HepG2 (cell line): Measurements from ENCODE around the gene TUBG1. TPM values are rescaled to one million over a fixed set of nuclear protein-coding genes. Genes with fewer than 3 reads are reported as not detected.

Source experiments
- ATAC-seq: fragments of 200-7000 bp; cut with Tn5 transposase; 3 replicates; pipeline ENCODE4 v1.9.1; 2020; ENCODE audit warnings: mild to moderate bottlenecking, moderate library complexity
- BruUV-seq: library from RNA; stranded (reverse); fragments of 400-500 nt; replicated peaks from 2 replicates; lab custom pipeline; 2021; lab: Mats Ljungman, UMichigan
- CTCF ChIA-PET: fragments of 300-600 bp; formaldehyde crosslinking; extraction: SDS; loops from one replicate; lab custom pipeline; 2021; ENCODE audit warnings: low total read pairs, inconsistent platforms, low intra/inter-chr PET ratio; lab: Yijun Ruan, JAX
- POLR2A ChIA-PET: fragments of 350-600 bp; sonication (Branson Sonifier 250); formaldehyde crosslinking; loops from one replicate; lab custom pipeline; 2020; ENCODE audit warnings: antibody characterized with exemption, inconsistent platforms; lab: Yijun Ruan, JAX
- DNase-seq: peaks from one replicate; pipeline ENCODE4 v3.0.0-alpha.2; 2015; ENCODE audit warnings: low spot score
- FAIRE-seq: peaks from 3 replicates; lab custom pipeline; 2011; peaks lifted over from hg19 to GRCh38; lab: Jason Lieb, UNC
- H2AFZ ChIP-seq: one replicate; pipeline ENCODE4 v1.6.1; 2011; ENCODE audit warnings: low read length, inconsistent platforms
- H3K27ac ChIP-seq: fragments of 300-600 bp; 3 replicates; pipeline ENCODE4 v1.8.0; 2011; ENCODE audit warnings: mixed run types, mild to moderate bottlenecking, mixed read lengths, low read length, inconsistent platforms; ENCODE audit not compliant: insufficient read depth; ENCODE audit errors: extremely low read length
- H3K27me3 ChIP-seq, 2 experiments: fragments of 200-600 bp in 1 of 2; 2 replicates in 1 of 2; 3 replicates in 1 of 2; pipeline versions ENCODE4 v1.6.0 to v1.8.0; 2011; ENCODE audit warnings: low read length in 2 of 2, mild to moderate bottlenecking in 2 of 2, moderate library complexity in 2 of 2, inconsistent platforms in 1 of 2; ENCODE audit not compliant: insufficient read depth in 2 of 2, control insufficient read depth in 1 of 2
- H3K36me3 ChIP-seq, 2 experiments: fragments of 200-600 bp in 1 of 2; replicated peaks in 1 of 2; 2 replicates in 1 of 2; 3 replicates in 1 of 2; pipeline versions ENCODE4 v1.5.1 to v1.8.0; 2011; ENCODE audit warnings: low read length in 2 of 2, inconsistent platforms in 1 of 2; ENCODE audit not compliant: insufficient read depth in 2 of 2, control insufficient read depth in 1 of 2
- H3K4me1 ChIP-seq: 2 replicates; pipeline ENCODE4 v1.5.1; 2012; ENCODE audit warnings: low read length, inconsistent platforms; ENCODE audit not compliant: insufficient read depth
- H3K4me2 ChIP-seq: 2 replicates; pipeline ENCODE4 v1.6.0; 2011; ENCODE audit warnings: low read depth, low read length, inconsistent platforms
- H3K4me3 ChIP-seq, 3 experiments: fragments of 200-600 bp in 1 of 3; sonication (generic), shearing (Covaris generic) in 1 of 3; replicated peaks in 1 of 3; 2 replicates each; pipeline ENCODE4 v1.5.1; 2011 to 2016; ENCODE audit warnings: low read length in 3 of 3, inconsistent platforms in 2 of 3, low read depth in 2 of 3, mild to moderate bottlenecking in 2 of 3, control low read depth in 1 of 3, mixed read lengths in 1 of 3; ENCODE audit not compliant: insufficient read depth in 1 of 3
- H3K79me2 ChIP-seq: one replicate; pipeline ENCODE4 v1.6.1; 2011; ENCODE audit warnings: low read length, inconsistent platforms; ENCODE audit not compliant: insufficient read depth
- H3K9ac ChIP-seq: 2 replicates; pipeline ENCODE4 v1.6.0; 2011; ENCODE audit warnings: mild to moderate bottlenecking, low read depth, low read length, inconsistent platforms; ENCODE audit not compliant: insufficient read depth
- H3K9me3 ChIP-seq: 2 replicates; pipeline ENCODE4 v1.5.1; 2012; ENCODE audit warnings: mild to moderate bottlenecking, low read length
- H4K20me1 ChIP-seq: 2 replicates; pipeline ENCODE4 v1.6.0; 2011; ENCODE audit warnings: inconsistent platforms, mild to moderate bottlenecking, low read length, moderate library complexity; ENCODE audit not compliant: insufficient read depth
- ASH2L ChIP-seq: fragments of 300-600, 200-600 bp; sonication (generic); IDR thresholded peaks from 2 replicates; pipeline ENCODE4 v1.7.0; 2017; ENCODE audit warnings: low read depth, mild to moderate bottlenecking, moderate library complexity, mixed read lengths, low read length; ENCODE audit not compliant: insufficient read length
- E2F5 ChIP-seq: sonication (generic); formaldehyde crosslinking; conservative IDR thresholded peaks from 2 replicates; pipeline ENCODE4 v1.4.0; 2020; ENCODE audit warnings: missing genetic modification reagents
- ETV5 ChIP-seq: IDR thresholded peaks from 2 replicates; pipeline ENCODE4 v1.6.1; 2018; ENCODE audit warnings: missing biosample characterization, missing genetic modification reagents, inconsistent platforms, borderline replicate concordance
- FOXM1 ChIP-seq: sonication (generic); formaldehyde crosslinking; IDR thresholded peaks from 2 replicates; pipeline ENCODE4 v1.5.0; 2020; ENCODE audit warnings: missing genetic modification reagents
- HCFC1 ChIP-seq: fragments of 150-350 bp; IDR thresholded peaks from 2 replicates; pipeline ENCODE4 v1.6.1; 2014; ENCODE audit warnings: low read depth, low read length
- HNRNPK ChIP-seq: fragments of 200-400 bp; formaldehyde crosslinking; IDR thresholded peaks from 2 replicates; pipeline ENCODE4 v1.6.1; 2018; ENCODE audit warnings: low read length, low read depth, moderate library complexity, mild to moderate bottlenecking; ENCODE audit not compliant: poor library complexity, severe bottlenecking
- NCOR1 ChIP-seq: fragments of 200-600 bp; sonication (generic); IDR thresholded peaks from 2 replicates; pipeline ENCODE4 v1.7.0; 2017; ENCODE audit warnings: antibody characterized with exemption, low read length, borderline replicate concordance
- NR2F1 ChIP-seq, 2 experiments: fragments of 450-650 bp in 1 of 2; formaldehyde crosslinking in 1 of 2; IDR thresholded peaks; 2 replicates each; pipeline versions ENCODE4 v1.5.0 to v1.6.1; 2016 to 2020; ENCODE audit warnings: mild to moderate bottlenecking in 1 of 2, missing compliant biosample characterization in 1 of 2, missing genetic modification reagents in 1 of 2, moderate library complexity in 1 of 2
- PBX3 ChIP-seq: sonication (generic); formaldehyde crosslinking; IDR thresholded peaks from 2 replicates; pipeline ENCODE4 v1.8.1; 2023; ENCODE audit warnings: missing genetic modification reagents, inconsistent platforms, borderline replicate concordance
- SRSF1 ChIP-seq: fragments of 200-400 bp; formaldehyde crosslinking; optimal IDR thresholded peaks from 2 replicates; pipeline ENCODE3; 2017; ENCODE audit warnings: mild to moderate bottlenecking, low read depth, low read length, moderate library complexity
- U2AF1 ChIP-seq: fragments of 200-400 bp; formaldehyde crosslinking; optimal IDR thresholded peaks from 2 replicates; pipeline ENCODE3; 2017; ENCODE audit warnings: mild to moderate bottlenecking, low read depth, low read length
- ZFY ChIP-seq: sonication (generic); formaldehyde crosslinking; IDR thresholded peaks from 2 replicates; pipeline ENCODE4 v1.4.0; 2020; ENCODE audit warnings: missing genetic modification reagents
- ZNF160 ChIP-seq: sonication (generic); formaldehyde crosslinking; IDR thresholded peaks from 2 replicates; pipeline ENCODE4 v1.8.0; 2022; ENCODE audit warnings: mild to moderate bottlenecking, inconsistent platforms, missing genetic modification reagents
- ZNF570 ChIP-seq: sonication (generic); formaldehyde crosslinking; IDR thresholded peaks from 2 replicates; pipeline ENCODE4 v1.4.0; 2020; ENCODE audit warnings: mild to moderate bottlenecking, missing genetic modification reagents, borderline replicate concordance
- WGBS: methylation state at CpG from one replicate; pipeline ENCODE4 v1.1.6; 2017; ENCODE audit warnings: low lambda C conversion rate; 5-methylcytosine and 5-hydroxymethylcytosine counted together
- in situ Hi-C: cut with HindIII; loops from 2 replicates; pipeline ENCODE4 v1.10.0; 2017; ENCODE audit warnings: low pct_unique_long_range_greater_than_20kb; ENCODE audit not compliant: extremely low pct_ligation_motif_present
- intact Hi-C: fragments of 100-400 bp; cut with micrococcal nuclease; formaldehyde crosslinking; loops from one replicate; pipeline ENCODE4 v1.10.0; 2022; ENCODE audit not compliant: unreplicated experiment
- polyA plus RNA-seq, 8 experiments: library from polyadenylated mRNA; depleted of rRNA in 3 of 8; stranded (reverse) in 7 of 8; unstranded in 1 of 8; fragments of >200 nt; fragmentation: Illumina TruSeq in 4 of 8; extraction: Trizol in 4 of 8; gene quantifications; 2 replicates each; pipeline versions ENCODE4 v1.2.1 to v1.2.3, GENCODE V29; 2011 to 2016; ENCODE audit warnings: low read depth in 4 of 8, missing spikeins in 1 of 8, mixed read lengths in 1 of 8; ENCODE audit not compliant: insufficient read depth in 1 of 8
- total RNA-seq, 5 experiments: library from RNA; depleted of rRNA; stranded (reverse); fragments of >200 nt; fragmentation: Illumina TruSeq; extraction: Trizol; gene quantifications; 2 replicates each; pipeline ENCODE4 v1.2.3, GENCODE V29; 2016; ENCODE audit warnings: low read depth in 1 of 5
- TF ChIP-seq, protein P1 (sequence below): sonication (generic); formaldehyde crosslinking; IDR thresholded peaks from 2 replicates; pipeline ENCODE4 v1.9.0; 2021; ENCODE audit warnings: missing genetic modification reagents, borderline replicate concordance
- TF ChIP-seq, protein P2 (sequence below): sonication (generic); formaldehyde crosslinking; IDR thresholded peaks from 2 replicates; pipeline ENCODE4 v1.5.0; 2020; ENCODE audit warnings: mild to moderate bottlenecking, missing genetic modification reagents

The TUBG1 gene
- total and polyA plus RNA-seq, 2 of the 13 experiments (the other 11 are each of a cell fraction or from before 2014, with no cell fraction given): 74.1 to 137 TPM

- TF ChIP-seq E2F5 (CRISPR knock-in tag) (no peak; the same call in 1 of the 2 replicates), FOXM1 (CRISPR knock-in tag) (no peak), ETV5 (CRISPR knock-in tag) (peak; percentile 79), ZFY (CRISPR knock-in tag) (no peak; the same call in 1 of the 2 replicates), ASH2L (peak; percentile 97), NCOR1 (no peak; the same call in 1 of the 2 replicates), HCFC1 (peak; percentile 74)
- TF ChIP-seq, protein P1, sequence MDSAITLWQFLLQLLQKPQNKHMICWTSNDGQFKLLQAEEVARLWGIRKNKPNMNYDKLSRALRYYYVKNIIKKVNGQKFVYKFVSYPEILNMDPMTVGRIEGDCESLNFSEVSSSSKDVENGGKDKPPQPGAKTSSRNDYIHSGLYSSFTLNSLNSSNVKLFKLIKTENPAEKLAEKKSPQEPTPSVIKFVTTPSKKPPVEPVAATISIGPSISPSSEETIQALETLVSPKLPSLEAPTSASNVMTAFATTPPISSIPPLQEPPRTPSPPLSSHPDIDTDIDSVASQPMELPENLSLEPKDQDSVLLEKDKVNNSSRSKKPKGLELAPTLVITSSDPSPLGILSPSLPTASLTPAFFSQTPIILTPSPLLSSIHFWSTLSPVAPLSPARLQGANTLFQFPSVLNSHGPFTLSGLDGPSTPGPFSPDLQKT: no peak
Observed at GRCh38 chr17:42561897-42562387, 47.5 kb upstream of the TUBG1 start, which contains the start of gene COASY (continued).

- FAIRE-seq: no peak
- TF ChIP-seq NR2F1 (CRISPR knock-in tag; IDR thresholded peaks at IDR 0.05) (peak in 1 of 2 experiments; percentile 36; a peak in 1 of 4 replicates), PBX3 (CRISPR knock-in tag) (no peak), HNRNPK (no peak), U2AF1 (no peak), SRSF1 (no peak), ZNF570 (CRISPR knock-in tag) (0 out of 2 replicates have a peak, but pooled peaks have one; percentile 21), ZNF160 (CRISPR knock-in tag) (peak; percentile 68)
- TF ChIP-seq, protein P2, sequence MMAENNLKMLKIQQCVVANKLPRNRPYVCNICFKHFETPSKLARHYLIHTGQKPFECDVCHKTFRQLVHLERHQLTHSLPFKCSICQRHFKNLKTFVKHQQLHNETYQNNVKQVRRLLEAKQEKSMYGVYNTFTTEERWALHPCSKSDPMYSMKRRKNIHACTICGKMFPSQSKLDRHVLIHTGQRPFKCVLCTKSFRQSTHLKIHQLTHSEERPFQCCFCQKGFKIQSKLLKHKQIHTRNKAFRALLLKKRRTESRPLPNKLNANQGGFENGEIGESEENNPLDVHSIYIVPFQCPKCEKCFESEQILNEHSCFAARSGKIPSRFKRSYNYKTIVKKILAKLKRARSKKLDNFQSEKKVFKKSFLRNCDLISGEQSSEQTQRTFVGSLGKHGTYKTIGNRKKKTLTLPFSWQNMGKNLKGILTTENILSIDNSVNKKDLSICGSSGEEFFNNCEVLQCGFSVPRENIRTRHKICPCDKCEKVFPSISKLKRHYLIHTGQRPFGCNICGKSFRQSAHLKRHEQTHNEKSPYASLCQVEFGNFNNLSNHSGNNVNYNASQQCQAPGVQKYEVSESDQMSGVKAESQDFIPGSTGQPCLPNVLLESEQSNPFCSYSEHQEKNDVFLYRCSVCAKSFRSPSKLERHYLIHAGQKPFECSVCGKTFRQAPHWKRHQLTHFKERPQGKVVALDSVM: peak; percentile 68; the same call in 1 of the 2 replicates
Observed at GRCh38 chr17:42562388-42563142, 46.9 kb upstream of the TUBG1 start.

More at GRCh38 chr17:42562388-42563142, 46.9 kb upstream of the TUBG1 start:
- intact Hi-C loops: no loop called here
- no peaks in the 10 kb centered on the region; a peak in 1 of 5 replicates for H3K27me3 ChIP-seq
- peaks cover 14 to 25% of the 10 kb centered on the region in 2 experiments for H3K36me3 ChIP-seq
- H3K4me2 ChIP-seq: peak overlapping the region; percentile 82
- ATAC-seq: peak; percentile 29
- ChIA-PET POLR2A (interaction anchor here (1.0 to 8.5 kb wide), 12 partner anchors 9 to 250 kb away, joined by 3 to 128 read pairs (median 13); partner anchors contain the start of genes HSD17B1, NAGLU, PLEKHH3 and PSMC3IP), CTCF (interaction anchor here (1.1 kb wide), 1 partner anchor 15 kb away, joined by 3 read pairs; the partner anchor contains the start of gene PSMC3IP)
- H3K79me2 ChIP-seq: peaks cover 32% of the 10 kb centered on the region
- BruUV-seq: TSS peak; percentile 68
- H3K9me3 ChIP-seq: no peaks in the 10 kb centered on the region
- peak overlapping the region; percentile 94 for H3K9ac ChIP-seq
- peak overlapping the region; percentile 66 to 91 (median 79) for H3K4me3 ChIP-seq
- H2AFZ ChIP-seq: no peak overlapping the region
- DNase-seq: peak; percentile 54
- H3K27ac ChIP-seq: peak overlapping the region; percentile 91
- in situ Hi-C loops: no loop called here
- H4K20me1 ChIP-seq: no peaks in the 10 kb centered on the region
- under 1% methylated on average over 25 of the region's 48 CpGs for WGBS
- peaks cover 55% of the 10 kb centered on the region for H3K4me1 ChIP-seq
